OCI-LY1 (cell line): ENCODE data around the gene TANC2.

Source experiments
- H2AFZ ChIP-seq: fragments of 200-600 bp; sonication (generic), shearing (Covaris generic); 2 replicates; pipeline ENCODE4 v1.6.0; 2014; ENCODE audit warnings: antibody characterized with exemption, mild to moderate bottlenecking, low read length
- H3F3A ChIP-seq: fragments of 200-600 bp; sonication (generic), shearing (Covaris generic); 2 replicates; pipeline ENCODE4 v1.6.0; 2014; ENCODE audit warnings: mild to moderate bottlenecking, antibody characterized with exemption, low read length, moderate library complexity; ENCODE audit not compliant: insufficient read depth
- H3K27ac ChIP-seq: fragments of 200-600 bp; sonication (generic); 2 replicates; pipeline ENCODE4 v1.5.1; 2014; ENCODE audit warnings: low read length, mixed run types, mild to moderate bottlenecking, low read depth; ENCODE audit not compliant: poor library complexity, severe bottlenecking
- H3K27me3 ChIP-seq: fragments of 200-600 bp; sonication (generic); 2 replicates; pipeline ENCODE4 v1.6.0; 2014; ENCODE audit warnings: antibody characterized with exemption, mild to moderate bottlenecking, low read length, moderate library complexity; ENCODE audit not compliant: insufficient read depth
- H3K36me3 ChIP-seq: fragments of 200-600 bp; sonication (generic); 2 replicates; pipeline ENCODE4 v1.6.1; 2014; ENCODE audit warnings: mild to moderate bottlenecking, antibody characterized with exemption, low read length, moderate library complexity, mixed read lengths; ENCODE audit not compliant: insufficient read depth
- H3K4me1 ChIP-seq: fragments of 200-600 bp; sonication (generic); 2 replicates; pipeline ENCODE4 v1.5.1; 2014; ENCODE audit warnings: mild to moderate bottlenecking, low read length, moderate library complexity; ENCODE audit not compliant: insufficient read depth, severe bottlenecking
- H3K4me2 ChIP-seq: fragments of 200-600 bp; sonication (generic), shearing (Covaris generic); 2 replicates; pipeline ENCODE4 v1.6.1; 2014; ENCODE audit warnings: low read length
- H3K4me3 ChIP-seq: fragments of 200-600 bp; sonication (generic); 2 replicates; pipeline ENCODE4 v1.5.1; 2014; ENCODE audit warnings: low read length, low read depth, mild to moderate bottlenecking, mixed read lengths; ENCODE audit not compliant: poor library complexity, severe bottlenecking
- H3K79me2 ChIP-seq: fragments of 200-600 bp; shearing (Covaris generic); 2 replicates; pipeline ENCODE4 v1.6.1; 2016; ENCODE audit warnings: mixed run types, low read length, mixed read lengths; ENCODE audit not compliant: insufficient read depth
- H3K9ac ChIP-seq: fragments of 200-600 bp; sonication (generic), shearing (Covaris generic); 2 replicates; pipeline ENCODE4 v1.6.1; 2014; ENCODE audit warnings: mild to moderate bottlenecking, low read length, mixed read lengths
- H3K9me2 ChIP-seq: fragments of 200-600 bp; sonication (generic), shearing (Covaris generic); 2 replicates; pipeline ENCODE4 v1.6.1; 2014; ENCODE audit warnings: low read depth, mild to moderate bottlenecking, low read length, mixed read lengths
- H3K9me3 ChIP-seq: fragments of 200-600 bp; shearing (Covaris generic); 2 replicates; pipeline ENCODE4 v1.6.1; 2014; ENCODE audit warnings: low read length, mixed read lengths
- H4K20me1 ChIP-seq: fragments of 200-600 bp; sonication (generic), shearing (Covaris generic); 2 replicates; pipeline ENCODE4 v1.6.0; 2016; ENCODE audit warnings: mild to moderate bottlenecking, low read length; ENCODE audit not compliant: insufficient read depth
- EZH2 ChIP-seq: fragments of 200-600 bp; sonication (generic), shearing (Covaris generic); IDR thresholded peaks from 2 replicates; pipeline ENCODE4 v1.8.0; 2017; ENCODE audit warnings: borderline replicate concordance, mixed run types, mild to moderate bottlenecking, antibody characterized with exemption, low read length, moderate library complexity, mixed read lengths
- TF ChIP-seq, protein P1 (sequence below): fragments of 200-600 bp; sonication (generic), shearing (Covaris generic); IDR thresholded peaks from 2 replicates; pipeline ENCODE4 v1.5.1; 2017; ENCODE audit warnings: mild to moderate bottlenecking, antibody characterized with exemption, low read length, moderate library complexity, mixed read lengths

Gene TANC2

GRCh38 chr17:62981933-62982332 is 15.9 kb downstream of the TANC2 start:
- Histone ChIP-seq H3F3A (no peaks in the 10 kb centered on the region), H3K4me1 (no peaks in the 10 kb centered on the region), H4K20me1 (no peaks in the 10 kb centered on the region), H3K27me3 (no peaks in the 10 kb centered on the region), H3K36me3 (no peaks in the 10 kb centered on the region), H3K9me2 (no peaks in the 10 kb centered on the region), H3K9me3 (0 out of 2 replicates have a peak, but pooled peaks cover 2% of the 10 kb centered on the region), H3K27ac (no peak overlapping the region), H3K79me2 (no peaks in the 10 kb centered on the region), H3K4me2 (no peak overlapping the region), H3K9ac (no peak overlapping the region), H3K4me3 (no peak overlapping the region), H2AFZ (no peak overlapping the region)
- TF ChIP-seq EZH2, result no peak
- TF ChIP-seq, protein P1, sequence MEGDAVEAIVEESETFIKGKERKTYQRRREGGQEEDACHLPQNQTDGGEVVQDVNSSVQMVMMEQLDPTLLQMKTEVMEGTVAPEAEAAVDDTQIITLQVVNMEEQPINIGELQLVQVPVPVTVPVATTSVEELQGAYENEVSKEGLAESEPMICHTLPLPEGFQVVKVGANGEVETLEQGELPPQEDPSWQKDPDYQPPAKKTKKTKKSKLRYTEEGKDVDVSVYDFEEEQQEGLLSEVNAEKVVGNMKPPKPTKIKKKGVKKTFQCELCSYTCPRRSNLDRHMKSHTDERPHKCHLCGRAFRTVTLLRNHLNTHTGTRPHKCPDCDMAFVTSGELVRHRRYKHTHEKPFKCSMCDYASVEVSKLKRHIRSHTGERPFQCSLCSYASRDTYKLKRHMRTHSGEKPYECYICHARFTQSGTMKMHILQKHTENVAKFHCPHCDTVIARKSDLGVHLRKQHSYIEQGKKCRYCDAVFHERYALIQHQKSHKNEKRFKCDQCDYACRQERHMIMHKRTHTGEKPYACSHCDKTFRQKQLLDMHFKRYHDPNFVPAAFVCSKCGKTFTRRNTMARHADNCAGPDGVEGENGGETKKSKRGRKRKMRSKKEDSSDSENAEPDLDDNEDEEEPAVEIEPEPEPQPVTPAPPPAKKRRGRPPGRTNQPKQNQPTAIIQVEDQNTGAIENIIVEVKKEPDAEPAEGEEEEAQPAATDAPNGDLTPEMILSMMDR, result no peak

DNA sequence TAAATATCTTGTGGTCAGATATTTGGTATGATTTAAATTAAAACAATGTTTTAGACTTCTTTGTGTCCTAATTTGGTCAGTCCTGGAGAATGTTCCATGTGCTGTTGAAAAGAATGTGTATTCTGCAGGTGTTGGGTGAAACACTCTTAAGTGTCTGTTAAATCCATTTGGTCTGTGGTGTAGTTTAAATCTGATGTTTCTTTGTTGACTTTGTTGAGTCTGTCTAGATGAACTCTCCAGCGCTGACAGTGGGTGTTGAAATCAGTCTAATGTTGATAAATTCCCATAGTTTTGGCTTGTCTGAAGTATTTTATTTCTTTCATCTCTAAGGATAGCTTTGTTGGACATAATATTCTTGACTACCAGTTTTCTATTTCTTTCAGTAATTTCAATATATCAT is 18.8 kb downstream of the TANC2 start:
- H3K4me2 ChIP-seq, result no peak overlapping the region
- no peaks in the 10 kb centered on the region for H3K9me2 ChIP-seq
- no peaks in the 10 kb centered on the region for H3K4me1 ChIP-seq
- no peaks in the 10 kb centered on the region for H3K79me2 ChIP-seq
- TF ChIP-seq, protein P1, result no peak
- no peak for TF ChIP-seq EZH2
- no peak overlapping the region for H3K4me3 ChIP-seq
- H3K36me3 ChIP-seq, result no peaks in the 10 kb centered on the region
- no peak overlapping the region for H2AFZ ChIP-seq
- no peak overlapping the region for H3K9ac ChIP-seq
- H3K9me3 ChIP-seq, result 0 out of 2 replicates have a peak, but pooled peaks cover 2% of the 10 kb centered on the region
- no peaks in the 10 kb centered on the region for H3F3A ChIP-seq
- no peaks in the 10 kb centered on the region for H4K20me1 ChIP-seq
- no peak overlapping the region for H3K27ac ChIP-seq
- no peaks in the 10 kb centered on the region for H3K27me3 ChIP-seq

GRCh38 chr17:62986549-62986948 is 20.5 kb downstream of the TANC2 start:
- no peak overlapping the region for H3K4me2 ChIP-seq
- 0 out of 2 replicates have a peak, but pooled peaks cover 2% of the 10 kb centered on the region for H3K9me3 ChIP-seq
- no peaks in the 10 kb centered on the region for H3K36me3 ChIP-seq
- no peak overlapping the region for H3K4me3 ChIP-seq
- H3K9ac ChIP-seq, result no peak overlapping the region
- no peaks in the 10 kb centered on the region for H3K9me2 ChIP-seq
- no peak overlapping the region for H2AFZ ChIP-seq
- H3K4me1 ChIP-seq, result no peaks in the 10 kb centered on the region
- H4K20me1 ChIP-seq, result no peaks in the 10 kb centered on the region
- TF ChIP-seq, protein P1, result no peak
- TF ChIP-seq EZH2, result no peak
- no peaks in the 10 kb centered on the region for H3K27me3 ChIP-seq
- no peaks in the 10 kb centered on the region for H3F3A ChIP-seq
- no peaks in the 10 kb centered on the region for H3K79me2 ChIP-seq
- H3K27ac ChIP-seq, result no peak overlapping the region
